GM23248 (cell line): ENCODE data around the gene THOC7. TPM values are rescaled to one million over a fixed set of nuclear protein-coding genes. Genes with fewer than 3 reads are reported as not detected.

Source experiments
- DNase-seq: peaks from one replicate; pipeline ENCODE4 v3.0.0-alpha.2; 2015
- H2AFZ ChIP-seq: fragments of 200-600 bp; sonication (generic); 2 replicates; pipeline ENCODE4 v1.6.1; 2016; ENCODE audit warnings: antibody characterized with exemption
- H3F3A ChIP-seq: fragments of 200-600 bp; sonication (generic); 2 replicates; pipeline ENCODE4 v1.6.1; 2016; ENCODE audit warnings: mild to moderate bottlenecking, antibody characterized with exemption, mixed run types; ENCODE audit not compliant: insufficient read depth
- H3K27ac ChIP-seq: fragments of 200-600 bp; sonication (generic); 2 replicates; pipeline ENCODE4 v1.5.1; 2016; ENCODE audit warnings: mild to moderate bottlenecking
- H3K27me3 ChIP-seq: fragments of 200-600 bp; sonication (generic); replicated peaks from 2 replicates; pipeline ENCODE4 v1.6.1; 2016; ENCODE audit warnings: mild to moderate bottlenecking; ENCODE audit not compliant: insufficient read depth
- H3K36me3 ChIP-seq: fragments of 200-600 bp; sonication (generic); 2 replicates; pipeline ENCODE4 v1.6.1; 2016; ENCODE audit warnings: low read depth, mild to moderate bottlenecking
- H3K4me1 ChIP-seq: fragments of 200-600 bp; sonication (generic); 2 replicates; pipeline ENCODE4 v1.6.1; 2016; ENCODE audit warnings: mild to moderate bottlenecking; ENCODE audit not compliant: insufficient read depth
- H3K4me2 ChIP-seq: fragments of 200-600 bp; sonication (generic); one replicate; pipeline ENCODE4 v1.6.1; 2016; ENCODE audit warnings: mild to moderate bottlenecking; ENCODE audit not compliant: unreplicated experiment
- H3K4me3 ChIP-seq: fragments of 200-600 bp; sonication (generic); 2 replicates; pipeline ENCODE4 v1.5.1; 2016; ENCODE audit warnings: mild to moderate bottlenecking
- H3K79me2 ChIP-seq: fragments of 200-600 bp; sonication (generic); 2 replicates; pipeline ENCODE4 v1.6.1; 2016; ENCODE audit warnings: mild to moderate bottlenecking; ENCODE audit not compliant: insufficient read depth
- H3K9ac ChIP-seq: fragments of 200-600 bp; sonication (generic); 2 replicates; pipeline ENCODE4 v1.6.1; 2016; ENCODE audit warnings: mild to moderate bottlenecking
- H3K9me2 ChIP-seq: fragments of 200-600 bp; sonication (generic); 2 replicates; pipeline ENCODE4 v1.6.1; 2016; ENCODE audit warnings: mixed run types, mild to moderate bottlenecking, moderate library complexity; ENCODE audit not compliant: insufficient read depth
- H3K9me3 ChIP-seq: fragments of 200-600 bp; sonication (generic); one replicate; pipeline ENCODE4 v1.6.1; 2017; ENCODE audit warnings: low read depth
- H4K20me1 ChIP-seq: fragments of 200-600 bp; sonication (generic); 2 replicates; pipeline ENCODE4 v1.6.0; 2016; ENCODE audit not compliant: insufficient read depth
- EZH2 ChIP-seq: fragments of 200-600 bp; sonication (generic); IDR thresholded peaks from 2 replicates; pipeline ENCODE4 v1.6.1; 2018; ENCODE audit warnings: antibody characterized with exemption, mild to moderate bottlenecking; ENCODE audit not compliant: insufficient read depth, poor library complexity, severe bottlenecking
- EZH2phosphoT487 ChIP-seq: fragments of 200-600 bp; sonication (generic); IDR thresholded peaks from 2 replicates; pipeline ENCODE4 v1.6.1; 2018; ENCODE audit warnings: antibody characterized with exemption, moderate library complexity, mild to moderate bottlenecking, low read depth; ENCODE audit not compliant: insufficient read depth
- WGBS, 2 experiments: methylation state at CpG; one replicate each; pipeline ENCODE4 v1.1.6; 2015 to 2017; ENCODE audit warnings: low lambda C conversion rate in 2 of 2, low coverage in 1 of 2; ENCODE audit errors: missing lambda C conversion rate in 2 of 2; 5-methylcytosine and 5-hydroxymethylcytosine counted together
- in situ Hi-C: fragments of 300-500 bp; cut with MboI; formaldehyde crosslinking; loops from 2 replicates; pipeline ENCODE4 v1.15.0; 2020
- polyA plus RNA-seq: library from polyadenylated mRNA; unstranded; fragments of >200 nt; fragmentation: Nextera tagmentation; extraction: Ambion mirVana; gene quantifications from 2 replicates; pipeline ENCODE4 v1.2.1, GENCODE V29; 2016
- total RNA-seq: library from RNA; depleted of rRNA; stranded (reverse); fragments of >200 nt; shearing (Covaris generic); gene quantifications from 2 replicates; pipeline ENCODE4 v1.2.3, GENCODE V29; 2014

Gene THOC7
- total and polyA plus RNA-seq, 2 experiments from 2014 or later, result 54.8 to 103 TPM

GRCh38 chr3:63870615-63871005 is 7.0 kb upstream of the THOC7 start:
- Histone ChIP-seq H3K9me2 (no peaks in the 10 kb centered on the region), H3K79me2 (peaks cover 90% of the 10 kb centered on the region), H3K4me1 (peaks cover 12% of the 10 kb centered on the region), H3K4me2 (no peak overlapping the region), H2AFZ (no peak overlapping the region), H3K36me3 (no peaks in the 10 kb centered on the region), H3K9ac (no peak overlapping the region), H3K4me3 (no peak overlapping the region), H3K27ac (no peak overlapping the region), H3K9me3 (no peaks in the 10 kb centered on the region), H4K20me1 (peaks cover 2% of the 10 kb centered on the region; the same call in 1 of the 2 replicates), H3F3A (peaks cover 19% of the 10 kb centered on the region), H3K27me3 (no peaks in the 10 kb centered on the region)
- TF ChIP-seq EZH2 (no peak), EZH2phosphoT487 (no peak)
- in situ Hi-C loops, result no loop called here
- no peak for DNase-seq
- 56 to 61% methylated on average over 2 of the region's 2 CpGs for WGBS, 2 experiments

GRCh38 chr3:63869940-63870614 is 6.5 kb upstream of the THOC7 start:
- Histone ChIP-seq H3K4me3 (no peak overlapping the region), H2AFZ (no peak overlapping the region), H3K27me3 (no peaks in the 10 kb centered on the region), H3K4me1 (peaks cover 16% of the 10 kb centered on the region), H3K9me3 (no peaks in the 10 kb centered on the region), H4K20me1 (peaks cover 2% of the 10 kb centered on the region; the same call in 1 of the 2 replicates), H3K4me2 (no peak overlapping the region), H3K36me3 (no peaks in the 10 kb centered on the region), H3K79me2 (peaks cover 90% of the 10 kb centered on the region), H3K27ac (no peak overlapping the region), H3K9ac (no peak overlapping the region), H3K9me2 (no peaks in the 10 kb centered on the region), H3F3A (peaks cover 21% of the 10 kb centered on the region)
- no peak for DNase-seq
- in situ Hi-C loops, result no loop called here
- TF ChIP-seq EZH2 (no peak), EZH2phosphoT487 (no peak)
- 85 to 88% methylated on average over 3 of the region's 3 CpGs for WGBS, 2 experiments

GRCh38 chr3:63867225-63867624 is 3.6 kb upstream of the THOC7 start:
- Histone ChIP-seq H4K20me1 (0 out of 2 replicates have a peak, but pooled peaks cover 2% of the 10 kb centered on the region), H3K79me2 (peaks cover 88% of the 10 kb centered on the region), H3K27me3 (no peaks in the 10 kb centered on the region), H3K4me1 (peaks cover 15% of the 10 kb centered on the region), H3F3A (peaks cover 15% of the 10 kb centered on the region; the same call in 1 of the 2 replicates), H3K9me3 (no peaks in the 10 kb centered on the region), H3K4me2 (no peak overlapping the region), H3K9me2 (no peaks in the 10 kb centered on the region), H3K9ac (no peak overlapping the region), H3K4me3 (no peak overlapping the region), H3K36me3 (no peaks in the 10 kb centered on the region), H3K27ac (no peak overlapping the region), H2AFZ (no peak overlapping the region)
- WGBS, 2 experiments, result 90 to 92% methylated on average over 1 of the region's 1 CpG
- DNase-seq, result no peak
- no peak for TF ChIP-seq EZH2phosphoT487
- TF ChIP-seq EZH2, result no peak
- in situ Hi-C loops, result no loop called here

- Histone ChIP-seq H2AFZ (peak overlapping the region; percentile 81), H3K4me1 (peaks cover 10% of the 10 kb centered on the region), H3K4me2 (peak overlapping the region; percentile 93), H3K9ac (peak overlapping the region; percentile 94), H3K27ac (peak overlapping the region; percentile 55), H3K36me3 (no peaks in the 10 kb centered on the region), H3K27me3 (no peaks in the 10 kb centered on the region), H3K4me3 (peak overlapping the region; percentile 86), H3K79me2 (peaks cover 95% of the 10 kb centered on the region), H4K20me1 (no peaks in the 10 kb centered on the region), H3F3A (peaks cover 6% of the 10 kb centered on the region; the same call in 1 of the 2 replicates), H3K9me2 (no peaks in the 10 kb centered on the region), H3K9me3 (no peaks in the 10 kb centered on the region)
- no peak for DNase-seq
- TF ChIP-seq EZH2phosphoT487 (no peak), EZH2 (no peak)
- 0 to 1% methylated on average over 3 of the region's 3 CpGs for WGBS, 2 experiments
- in situ Hi-C loops, result no loop called here
Observed at GRCh38 chr3:63864965-63865327, 1.3 kb upstream of the THOC7 start.
